ENCODE measurements around the gene ZFYVE9. TPM values are rescaled to one million over a fixed set of nuclear protein-coding genes. Genes with fewer than 3 reads are reported as not detected.

The ZFYVE9 gene
- total RNA-seq, 4 donors from 2014 or later = 12.7 to 31.1 (median 16.2) TPM

GRCh38 chr1:52238474-52238873 lies 96.6 kb downstream of the ZFYVE9 start:
- H3K27ac ChIP-seq = no peak overlapping the region
- intact Hi-C loops (cut with DNase I) = no loop called here
- DNase-seq = no peak
- H3K36me3 ChIP-seq = peaks cover 0 to 21% (median 0%) of the 10 kb centered on the region in 3 donors
- H3K4me1 ChIP-seq = no peaks in the 10 kb centered on the region
- no peak for TF ChIP-seq POLR2A (IDR thresholded peaks at IDR 0.05)
- TF ChIP-seq CTCF (IDR thresholded peaks at IDR 0.05) = no peak
- WGBS, 2 donors = 47 to 56% methylated on average over 2 of the region's 2 CpGs
- H3K4me3 ChIP-seq = no peak overlapping the region
- no peaks in the 10 kb centered on the region for H3K9me3 ChIP-seq
- H3K27me3 ChIP-seq = no peaks in the 10 kb centered on the region

DNA sequence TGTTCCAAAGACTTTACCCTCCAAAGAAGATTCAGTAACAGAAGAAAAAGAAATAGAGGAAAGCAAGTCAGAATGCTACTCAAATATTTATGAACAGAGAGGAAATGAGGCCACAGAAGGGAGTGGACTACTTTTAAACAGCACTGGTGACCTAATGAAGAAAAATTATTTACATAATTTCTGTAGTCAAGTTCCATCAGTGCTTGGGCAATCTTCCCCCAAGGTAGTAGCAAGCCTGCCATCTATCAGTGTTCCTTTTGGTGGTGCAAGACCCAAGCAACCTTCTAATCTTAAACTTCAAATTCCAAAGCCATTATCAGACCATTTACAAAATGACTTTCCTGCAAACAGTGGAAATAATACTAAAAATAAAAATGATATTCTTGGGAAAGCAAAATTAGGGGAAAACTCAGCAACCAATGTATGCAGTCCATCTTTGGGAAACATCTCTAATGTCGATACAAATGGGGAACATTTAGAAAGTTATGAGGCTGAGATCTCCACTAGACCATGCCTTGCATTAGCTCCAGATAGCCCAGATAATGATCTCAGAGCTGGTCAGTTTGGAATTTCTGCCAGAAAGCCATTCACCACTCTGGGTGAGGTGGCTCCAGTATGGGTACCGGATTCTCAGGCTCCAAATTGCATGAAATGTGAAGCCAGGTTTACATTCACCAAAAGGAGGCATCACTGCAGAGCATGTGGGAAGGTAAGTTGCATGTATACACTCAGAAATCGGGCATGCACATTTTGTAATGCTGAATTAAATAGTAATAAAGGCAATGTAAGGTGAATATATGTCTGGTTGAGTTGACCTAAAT lies 97.2 kb downstream of the ZFYVE9 start:
- 89% methylated on average over 3 of the region's 3 CpGs for WGBS, 2 donors
- DNase-seq = no peak
- TF ChIP-seq POLR2A (IDR thresholded peaks at IDR 0.05) (no peak), CTCF (IDR thresholded peaks at IDR 0.05) (no peak)
- Histone ChIP-seq H3K9me3 (no peaks in the 10 kb centered on the region), H3K27ac (no peak overlapping the region), H3K27me3 (no peaks in the 10 kb centered on the region), H3K4me3 (no peak overlapping the region), H3K4me1 (no peaks in the 10 kb centered on the region), H3K36me3 (peaks cover 0 to 15% (median 0%) of the 10 kb centered on the region in 3 donors)
- intact Hi-C loops (cut with DNase I) = no loop called here

- intact Hi-C loops (cut with DNase I) = no loop called here
- no peak for DNase-seq
- Histone ChIP-seq H3K4me3 (no peak overlapping the region), H3K36me3 (peaks cover 0 to 13% (median 0%) of the 10 kb centered on the region in 3 donors), H3K27me3 (no peaks in the 10 kb centered on the region), H3K27ac (no peak overlapping the region), H3K9me3 (no peaks in the 10 kb centered on the region), H3K4me1 (no peaks in the 10 kb centered on the region)
- TF ChIP-seq POLR2A (IDR thresholded peaks at IDR 0.05) (no peak), CTCF (IDR thresholded peaks at IDR 0.05) (no peak)
- WGBS, 2 donors = 52 to 59% methylated on average over 1 of the region's 1 CpG
Observed at GRCh38 chr1:52239708-52240001, 97.8 kb downstream of the ZFYVE9 start.

GRCh38 chr1:52240592-52241210 lies 98.8 kb downstream of the ZFYVE9 start:
- TF ChIP-seq POLR2A (IDR thresholded peaks at IDR 0.05) (no peak), CTCF (IDR thresholded peaks at IDR 0.05) (no peak)
- no peaks in the 10 kb centered on the region for H3K4me1 ChIP-seq
- no peak overlapping the region for H3K27ac ChIP-seq
- intact Hi-C loops (cut with DNase I) = no loop called here
- H3K9me3 ChIP-seq = no peaks in the 10 kb centered on the region
- DNase-seq = no peak
- peaks cover 0 to 13% (median 0%) of the 10 kb centered on the region in 3 donors for H3K36me3 ChIP-seq
- no peaks in the 10 kb centered on the region for H3K27me3 ChIP-seq
- 54 to 71% methylated on average over 4 of the region's 4 CpGs for WGBS, 2 donors
- H3K4me3 ChIP-seq = no peak overlapping the region

DNA sequence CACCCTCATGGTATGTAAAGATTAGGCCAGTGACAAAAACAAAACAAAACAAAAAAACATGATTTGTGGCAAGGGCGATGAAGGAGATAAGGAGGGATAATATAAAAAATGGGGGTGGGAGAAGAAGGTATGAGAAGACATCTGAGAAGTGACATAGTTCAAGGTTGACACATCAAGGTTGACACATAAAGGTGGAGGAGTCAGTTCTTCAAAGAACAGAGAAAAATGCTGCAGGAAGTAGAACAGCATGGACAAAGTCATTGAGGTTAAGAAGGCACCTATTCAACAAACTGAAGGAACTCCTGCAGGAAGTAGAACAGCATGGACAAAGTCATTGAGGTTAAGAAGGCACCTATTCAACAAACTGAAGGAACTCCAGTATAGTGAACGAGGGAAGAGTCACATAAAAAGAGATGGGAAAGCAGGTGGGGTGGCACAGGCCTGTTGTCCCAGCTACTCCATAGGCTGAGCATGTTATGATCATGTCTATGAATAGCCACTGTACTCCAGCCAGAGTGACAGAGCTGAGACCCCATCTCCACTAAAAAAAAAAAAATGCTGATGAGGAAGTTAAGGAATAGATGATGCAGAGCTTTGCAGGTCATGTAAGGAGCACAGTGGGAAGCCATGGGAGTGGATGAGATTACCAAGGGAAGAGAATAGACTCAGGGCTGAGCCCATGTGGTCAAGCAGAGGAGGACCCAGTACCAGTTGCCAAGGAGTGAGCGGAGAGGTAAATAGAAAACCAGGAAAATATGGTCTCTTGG lies 101.5 kb downstream of the ZFYVE9 start:
- H3K27me3 ChIP-seq = no peaks in the 10 kb centered on the region
- H3K36me3 ChIP-seq = peaks cover 0 to 3% (median 0%) of the 10 kb centered on the region in 3 donors
- H3K9me3 ChIP-seq = no peaks in the 10 kb centered on the region
- TF ChIP-seq POLR2A (IDR thresholded peaks at IDR 0.05) = no peak
- no peak for TF ChIP-seq CTCF (IDR thresholded peaks at IDR 0.05)
- WGBS, 2 donors = 88 to 99% methylated on average over 3 of the region's 3 CpGs
- H3K27ac ChIP-seq = no peak overlapping the region
- DNase-seq = no peak
- intact Hi-C loops (cut with DNase I) = no loop called here
- no peak overlapping the region for H3K4me3 ChIP-seq
- no peaks in the 10 kb centered on the region for H3K4me1 ChIP-seq

Measured in esophagus squamous epithelium (tissue), 5 donors.